Sigmoid colon (tissue), 7 donors: ENCODE measurements around the gene CAST. TPM values are rescaled to one million over a fixed set of nuclear protein-coding genes. Genes with fewer than 3 reads are reported as not detected.

Experiments used
- DNase-seq: peaks from one replicate; pipeline ENCODE4 v3.0.0-alpha.2; 2019
- H3K27ac ChIP-seq, 4 donors: fragments of 200-600 bp; sonication (generic); one replicate each; pipeline ENCODE4 v1.5.1; 2016 to 2019; ENCODE audit warnings: mild to moderate bottlenecking in 1 of 4
- H3K27me3 ChIP-seq, 3 donors: fragments of 200-600 bp; sonication (generic); one replicate each; pipeline ENCODE4 v1.5.1; 2019; ENCODE audit warnings: mild to moderate bottlenecking in 1 of 3
- H3K36me3 ChIP-seq, 4 donors: fragments of 200-600 bp; sonication (generic); one replicate each; pipeline ENCODE4 v1.5.1; 2016 to 2019
- H3K4me1 ChIP-seq, 4 donors: fragments of 200-600 bp; sonication (generic); one replicate each; pipeline ENCODE4 v1.5.1; 2017 to 2019
- H3K4me3 ChIP-seq, 4 donors: fragments of 200-600 bp; sonication (generic); one replicate each; pipeline ENCODE4 v1.5.1; 2017 to 2019; ENCODE audit warnings: mild to moderate bottlenecking in 2 of 4, moderate library complexity in 1 of 4
- H3K9me3 ChIP-seq, 4 donors: fragments of 200-600 bp in 3 of 4; sonication (generic) in 3 of 4; one replicate each; pipeline versions ENCODE4 v1.5.1 to v1.6.1; 2013 to 2019
- EP300 ChIP-seq, 4 donors: sonication (generic); formaldehyde crosslinking; IDR thresholded peaks; one replicate each; pipeline ENCODE4 v1.6.1; 2017; ENCODE audit warnings: antibody characterized with exemption in 4 of 4
- POLR2A ChIP-seq, 2 donors: fragments of 450-650 bp; IDR thresholded peaks; one replicate each; pipeline ENCODE4 v1.6.1; 2016; ENCODE audit warnings: antibody characterized with exemption in 2 of 2, mild to moderate bottlenecking in 2 of 2, moderate library complexity in 2 of 2
- POLR2AphosphoS5 ChIP-seq, 4 donors: sonication (generic); formaldehyde crosslinking; IDR thresholded peaks; one replicate each; pipeline ENCODE4 v1.6.1; 2017; ENCODE audit warnings: antibody characterized with exemption in 4 of 4
- WGBS, 2 donors: extraction: QIAGEN DNeasy Blood & Tissue Kit; methylation state at CpG; one replicate each; pipeline ENCODE4 v1.1.7; 2013; 5-methylcytosine and 5-hydroxymethylcytosine counted together
- intact Hi-C: fragments of 100-400 bp; cut with DNase I; formaldehyde crosslinking; loops from one replicate; pipeline ENCODE4 v1.15.1; 2023
- polyA plus RNA-seq, 3 donors: library from polyadenylated mRNA; stranded (reverse); fragments of 200-250 nt; gene quantifications; one replicate each; pipeline ENCODE4 v1.2.3, GENCODE V29; 2013
- total RNA-seq, 4 donors: library from RNA; depleted of rRNA; stranded (reverse); fragments of >200 nt; gene quantifications; one replicate each; pipeline ENCODE4 v1.1.0, GENCODE V29; 2016
- TF ChIP-seq, protein P1 (sequence below), 4 experiments: fragments of 450-650 bp in 3 of 4; fragments of 200-600 bp in 1 of 4; IDR thresholded peaks; one replicate each; pipeline ENCODE4 v1.5.1; 2016 to 2019; ENCODE audit warnings: antibody characterized with exemption in 4 of 4, mild to moderate bottlenecking in 3 of 4, moderate library complexity in 2 of 4
- donor health status: healthy with polysubstance abuse.
- donor health status: Bipolar disorder and iron deficiency.
- donor health status: healthy.

CAST gene
- total and polyA plus RNA-seq, 7 donors = 138 to 348 (median 225) TPM

- Histone ChIP-seq H3K27ac (no peak overlapping the region), H3K4me1 (no peaks in the 10 kb centered on the region), H3K36me3 (peaks cover 16 to 92% (median 56%) of the 10 kb centered on the region in 4 donors), H3K27me3 (no peaks in the 10 kb centered on the region), H3K4me3 (no peak overlapping the region), H3K9me3 (no peaks in the 10 kb centered on the region)
- no peak for DNase-seq
- 73 to 95% methylated on average over 5 of the region's 5 CpGs for WGBS, 2 donors
- intact Hi-C loops = loop anchor here (10.0 kb wide), 2 partner anchors 119 to 219 kb away; partner anchors contain the start of gene ERAP2
- TF ChIP-seq POLR2A (IDR thresholded peaks at IDR 0.05) (no peak), POLR2AphosphoS5 (IDR thresholded peaks at IDR 0.05) (no peak), EP300 (IDR thresholded peaks at IDR 0.05) (no peak)
- TF ChIP-seq, protein P1, sequence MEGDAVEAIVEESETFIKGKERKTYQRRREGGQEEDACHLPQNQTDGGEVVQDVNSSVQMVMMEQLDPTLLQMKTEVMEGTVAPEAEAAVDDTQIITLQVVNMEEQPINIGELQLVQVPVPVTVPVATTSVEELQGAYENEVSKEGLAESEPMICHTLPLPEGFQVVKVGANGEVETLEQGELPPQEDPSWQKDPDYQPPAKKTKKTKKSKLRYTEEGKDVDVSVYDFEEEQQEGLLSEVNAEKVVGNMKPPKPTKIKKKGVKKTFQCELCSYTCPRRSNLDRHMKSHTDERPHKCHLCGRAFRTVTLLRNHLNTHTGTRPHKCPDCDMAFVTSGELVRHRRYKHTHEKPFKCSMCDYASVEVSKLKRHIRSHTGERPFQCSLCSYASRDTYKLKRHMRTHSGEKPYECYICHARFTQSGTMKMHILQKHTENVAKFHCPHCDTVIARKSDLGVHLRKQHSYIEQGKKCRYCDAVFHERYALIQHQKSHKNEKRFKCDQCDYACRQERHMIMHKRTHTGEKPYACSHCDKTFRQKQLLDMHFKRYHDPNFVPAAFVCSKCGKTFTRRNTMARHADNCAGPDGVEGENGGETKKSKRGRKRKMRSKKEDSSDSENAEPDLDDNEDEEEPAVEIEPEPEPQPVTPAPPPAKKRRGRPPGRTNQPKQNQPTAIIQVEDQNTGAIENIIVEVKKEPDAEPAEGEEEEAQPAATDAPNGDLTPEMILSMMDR (IDR thresholded peaks at IDR 0.05) = no peak
Observed at GRCh38 chr5:96755851-96756250, 93.7 kb downstream of the CAST start.

DNA sequence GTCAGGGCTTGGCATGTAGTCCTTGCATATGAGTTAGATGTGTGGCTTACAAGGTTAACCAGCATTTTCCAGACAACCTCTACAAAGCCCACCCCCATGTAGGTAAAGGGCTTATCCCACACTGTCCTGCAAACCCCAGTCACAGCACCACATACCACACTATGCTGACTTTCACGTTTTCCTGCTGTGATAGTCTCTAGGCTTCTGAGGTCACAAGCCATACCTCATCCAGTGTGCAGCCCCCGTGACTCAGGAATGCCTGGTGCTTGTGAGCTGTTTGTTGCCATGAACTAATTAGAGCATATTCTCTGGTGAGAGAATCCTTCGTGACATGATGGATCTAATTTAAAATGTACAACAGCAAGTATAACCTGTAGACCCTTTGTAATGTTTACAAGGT is 94.8 kb downstream of the CAST start:
- Histone ChIP-seq H3K27me3 (no peaks in the 10 kb centered on the region), H3K4me3 (no peak overlapping the region), H3K9me3 (no peaks in the 10 kb centered on the region), H3K4me1 (peaks cover 0 to 6% (median 2%) of the 10 kb centered on the region in 4 donors), H3K27ac (no peak overlapping the region), H3K36me3 (peaks cover 16 to 81% (median 47%) of the 10 kb centered on the region in 4 donors)
- 80 to 84% methylated on average over 3 of the region's 3 CpGs for WGBS, 2 donors
- intact Hi-C loops = loop anchor here (10.0 kb wide), 2 partner anchors 118 to 218 kb away; partner anchors contain the start of gene ERAP2
- DNase-seq = no peak
- no peak for TF ChIP-seq POLR2AphosphoS5 (IDR thresholded peaks at IDR 0.05)
- TF ChIP-seq EP300 (IDR thresholded peaks at IDR 0.05) = no peak
- TF ChIP-seq, protein P1 (IDR thresholded peaks at IDR 0.05) = no peak
- no peak for TF ChIP-seq POLR2A (IDR thresholded peaks at IDR 0.05)

DNA sequence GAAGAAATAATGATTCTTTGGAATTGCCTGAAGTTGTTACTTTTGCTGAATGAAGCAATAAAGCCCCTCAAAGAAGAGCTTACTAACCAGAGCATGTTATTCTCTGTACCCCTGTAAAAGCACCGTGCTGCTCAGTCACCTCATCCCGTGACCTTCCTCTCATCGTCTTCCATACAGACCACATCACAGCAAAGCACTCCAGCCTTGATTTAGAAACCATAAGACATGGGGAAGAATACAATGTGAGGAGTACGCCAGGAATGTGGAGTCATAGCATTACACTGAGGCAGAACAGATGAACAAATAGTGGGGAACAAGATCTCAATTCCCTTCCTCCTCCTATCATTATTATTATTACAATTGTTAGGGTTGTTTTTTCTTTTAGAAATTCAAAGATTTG is 96.4 kb downstream of the CAST start:
- H3K4me1 ChIP-seq = peaks cover 0 to 22% (median 15%) of the 10 kb centered on the region in 4 donors
- no peaks in the 10 kb centered on the region for H3K27me3 ChIP-seq
- peak overlapping the region in 1 of 4 donors; percentile 4 for H3K27ac ChIP-seq
- no peak for DNase-seq
- WGBS, 2 donors = 85 to 93% methylated on average over 4 of the region's 4 CpGs
- intact Hi-C loops = loop anchor here (10.0 kb wide), 2 partner anchors 116 to 216 kb away; partner anchors contain the start of gene ERAP2
- peaks cover 16 to 86% (median 40%) of the 10 kb centered on the region in 4 donors for H3K36me3 ChIP-seq
- no peaks in the 10 kb centered on the region for H3K9me3 ChIP-seq
- TF ChIP-seq, protein P1 (IDR thresholded peaks at IDR 0.05) = no peak
- TF ChIP-seq EP300 (IDR thresholded peaks at IDR 0.05) (no peak), POLR2A (IDR thresholded peaks at IDR 0.05) (no peak), POLR2AphosphoS5 (IDR thresholded peaks at IDR 0.05) (no peak)
- H3K4me3 ChIP-seq = no peak overlapping the region

DNA sequence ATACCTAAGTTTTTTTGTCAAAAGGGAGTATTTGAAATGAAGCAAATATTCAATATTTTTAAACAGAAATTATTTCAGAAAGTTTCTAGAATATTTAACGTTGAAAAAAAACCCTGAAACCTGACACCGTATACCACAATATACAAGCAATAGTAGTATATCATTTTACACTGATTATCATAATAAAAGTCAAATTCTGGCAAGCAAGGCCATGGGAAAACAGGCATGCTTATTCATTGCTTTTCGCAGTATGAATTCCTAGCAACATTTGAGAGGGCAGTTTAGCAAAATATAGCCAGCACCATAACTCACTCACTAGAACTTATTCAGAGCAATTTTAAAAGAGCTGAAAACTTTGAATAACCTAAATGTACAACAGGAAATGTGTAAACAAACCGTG is 99.4 kb downstream of the CAST start:
- intact Hi-C loops = no loop called here
- no peak for DNase-seq
- 44 to 75% methylated on average over 4 of the region's 4 CpGs for WGBS, 2 donors
- Histone ChIP-seq H3K4me1 (peaks cover 0 to 29% (median 18%) of the 10 kb centered on the region in 4 donors), H3K36me3 (peaks cover 19 to 84% (median 35%) of the 10 kb centered on the region in 4 donors), H3K9me3 (no peaks in the 10 kb centered on the region), H3K27me3 (no peaks in the 10 kb centered on the region), H3K4me3 (no peak overlapping the region), H3K27ac (peak overlapping the region in 1 of 4 donors; percentile 49)
- TF ChIP-seq POLR2AphosphoS5 (IDR thresholded peaks at IDR 0.05) (peak in 1 of 4 donors; percentile 17), POLR2A (IDR thresholded peaks at IDR 0.05) (no peak)

- no peak overlapping the region for H3K4me3 ChIP-seq
- no peak for DNase-seq
- H3K4me1 ChIP-seq = peaks cover 0 to 29% (median 18%) of the 10 kb centered on the region in 4 donors
- whole genome bisulfite sequencing, 2 donors = 76 to 82% methylated on average over 5 of the region's 5 CpGs
- peak overlapping the region in 3 of 4 donors; percentile 4 to 64 (median 63) for H3K27ac ChIP-seq
- intact Hi-C loops = no loop called here
- no peaks in the 10 kb centered on the region for H3K27me3 ChIP-seq
- no peaks in the 10 kb centered on the region for H3K9me3 ChIP-seq
- TF ChIP-seq, protein P1 (IDR thresholded peaks at IDR 0.05) = no peak
- TF ChIP-seq EP300 (IDR thresholded peaks at IDR 0.05) = peak in 2 of 4 donors; percentile 50 to 82
- TF ChIP-seq POLR2A (IDR thresholded peaks at IDR 0.05) = no peak
- TF ChIP-seq POLR2AphosphoS5 (IDR thresholded peaks at IDR 0.05) = peak; percentile 58 to 95 (median 84)
- H3K36me3 ChIP-seq = peaks cover 27 to 84% (median 36%) of the 10 kb centered on the region in 4 donors
Observed at GRCh38 chr5:96763026-96763425, 100.8 kb downstream of the CAST start.
